Activated CD8-positive, alpha-beta memory T cell treated with anti-CD3 and anti-CD28 coated beads, Interleukin-2, amount 50 U/mL, for 1 hour (primary cell): ENCODE measurements around the gene PRKX.
"Not testable (repeated sequence)": the region's sequence is repeated elsewhere in the genome, so short reads cannot be mapped to it uniquely, and the experiment has no call there.

Experiments used
- DNase-seq: peaks from one replicate; pipeline ENCODE4 v3.0.0-alpha.2; 2020; ENCODE audit errors: extremely low read depth

PRKX gene

DNA sequence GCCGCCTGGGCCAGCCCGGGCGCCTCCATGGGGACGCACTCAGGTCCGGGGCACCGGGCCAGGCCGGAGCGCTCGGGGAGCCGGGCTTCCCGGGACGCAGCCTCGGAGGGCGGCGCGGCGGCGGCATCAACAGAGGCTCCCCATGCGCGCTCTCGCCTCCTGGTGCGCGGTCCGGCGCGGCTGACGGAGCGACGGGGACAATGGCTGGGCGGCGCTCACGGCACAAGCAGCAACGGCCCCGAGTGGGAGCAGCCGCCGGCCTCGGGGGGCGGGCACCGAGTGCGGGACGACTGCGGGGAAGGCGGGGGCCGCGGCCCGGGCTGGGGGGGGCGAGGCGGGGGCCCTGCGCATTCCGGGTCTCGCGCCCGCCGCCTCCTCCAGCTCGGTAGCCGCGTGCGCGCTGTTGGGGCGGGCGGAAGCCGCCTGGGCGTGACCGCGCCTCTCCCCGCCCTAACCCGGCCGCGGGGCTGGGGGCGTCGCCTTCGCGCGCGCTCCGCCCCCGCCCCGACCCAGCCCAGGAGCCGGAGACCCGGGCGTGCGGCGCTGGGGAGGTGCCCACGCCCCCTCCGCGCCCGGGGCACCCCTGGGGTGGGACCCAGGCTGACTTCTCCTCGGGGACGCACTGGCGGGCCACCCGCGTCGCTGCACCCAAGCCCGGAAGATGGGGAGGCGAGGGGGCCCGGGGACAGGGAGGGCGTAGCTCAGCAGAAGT lies at the start of gene PRKX:
TSS of gene PRKX (minus strand) at position 425 of the 712 bp plus-strand sequence. CDS start at position 29, 396 bp downstream.
- DNase-seq, result peak; percentile 35

GRCh38 chrX:3763111-3763510 lies 49.7 kb upstream of the PRKX start:
- no peak for DNase-seq

DNA sequence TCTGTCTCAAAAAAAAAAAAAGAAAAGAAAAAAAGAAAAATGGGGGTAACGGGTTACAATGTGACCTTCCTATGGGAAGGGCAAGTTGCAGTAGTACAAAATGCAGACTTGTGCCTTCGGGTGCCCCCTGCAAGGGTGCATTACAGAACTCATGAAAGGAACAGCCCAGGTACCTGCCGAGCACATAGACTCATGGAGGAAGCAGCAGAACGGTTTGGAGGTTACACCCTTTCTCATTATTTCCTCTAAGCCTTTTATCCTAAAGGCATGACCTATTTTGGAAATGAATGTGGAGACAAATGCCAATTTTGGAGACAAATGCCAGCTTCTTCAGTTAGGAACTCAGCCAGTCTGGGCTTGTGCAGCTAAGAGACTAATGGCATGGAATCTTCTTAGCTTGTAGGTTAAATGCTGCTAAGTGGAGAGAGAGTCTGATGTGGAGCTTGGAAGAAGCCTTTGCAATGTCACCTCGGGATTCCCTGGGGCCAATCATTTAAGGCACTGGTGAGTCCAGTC lies 44.1 kb upstream of the PRKX start:
- DNase-seq, result no peak

DNA sequence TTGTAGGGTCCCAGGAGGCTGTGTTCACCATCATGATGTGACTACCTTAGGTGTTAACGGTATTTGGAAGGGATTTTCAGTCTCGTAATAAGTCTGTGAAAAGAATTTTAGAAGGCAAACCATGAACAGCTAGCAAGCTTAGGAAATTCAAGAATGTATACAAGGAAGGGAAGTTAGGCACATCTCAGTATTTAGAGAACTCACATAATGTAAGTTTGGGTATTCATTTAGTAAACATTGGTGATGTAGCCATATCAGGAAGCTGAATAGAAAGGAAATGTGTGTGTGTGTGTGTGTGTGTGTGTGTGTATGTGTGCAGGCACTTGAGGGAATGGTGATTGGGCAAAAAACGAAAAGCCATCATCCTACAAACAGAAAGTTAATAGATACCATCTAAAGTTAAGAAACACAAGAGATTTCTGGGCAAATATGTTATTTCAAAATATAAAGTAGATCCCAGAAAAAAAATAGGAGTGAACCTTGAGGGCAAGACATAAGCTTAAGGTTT lies 34.7 kb upstream of the PRKX start:
- DNase-seq, result no peak

DNA sequence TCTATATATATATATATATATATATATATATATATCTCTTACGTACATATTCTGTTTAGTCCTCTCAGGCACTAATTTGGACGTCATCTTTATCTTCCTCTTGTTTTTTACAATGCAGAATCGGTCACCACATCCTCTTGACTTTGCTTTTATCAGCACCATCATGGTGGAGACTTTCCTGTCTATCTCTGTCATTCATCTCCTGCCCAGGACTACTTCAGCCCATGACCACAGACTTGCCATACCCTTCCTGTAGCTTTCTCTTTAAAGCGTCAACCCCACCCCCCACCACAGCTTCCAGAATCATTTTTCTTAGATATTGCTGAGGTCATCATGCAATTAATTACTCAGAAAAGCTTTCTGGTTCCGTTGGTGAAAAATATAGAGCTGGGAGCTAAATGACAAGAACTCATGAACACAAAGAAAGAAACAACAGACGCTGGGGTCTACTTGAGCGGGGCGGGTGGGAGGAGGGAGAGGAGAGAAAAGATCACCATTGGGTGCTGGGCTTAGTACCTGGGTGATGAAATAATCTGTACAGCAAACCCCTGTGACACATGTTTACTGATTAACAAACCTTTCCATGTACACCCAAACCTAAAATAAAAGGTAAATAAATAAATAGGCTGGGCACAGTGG lies 30.5 kb upstream of the PRKX start:
- peak; percentile 30 for DNase-seq

DNA sequence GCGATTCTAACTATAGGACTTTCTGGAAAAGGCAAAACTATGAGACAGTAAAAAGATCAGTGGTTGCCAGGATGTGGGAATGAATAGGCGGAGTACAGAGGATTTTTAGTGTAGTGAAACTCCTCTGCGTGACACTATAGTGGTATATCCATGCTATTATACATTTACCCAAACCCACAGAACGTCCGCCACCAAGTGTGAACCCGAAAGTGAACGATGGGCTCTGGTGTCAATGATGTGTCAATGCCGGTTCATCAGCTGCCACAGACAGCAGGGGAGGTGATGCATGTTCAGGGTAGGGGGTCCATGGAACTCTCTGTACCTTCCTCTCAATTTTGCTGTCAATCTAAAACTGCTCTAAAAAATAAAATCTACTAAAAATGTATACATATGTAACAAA lies 27.5 kb upstream of the PRKX start:
- not testable (repeated sequence) for DNase-seq

DNA sequence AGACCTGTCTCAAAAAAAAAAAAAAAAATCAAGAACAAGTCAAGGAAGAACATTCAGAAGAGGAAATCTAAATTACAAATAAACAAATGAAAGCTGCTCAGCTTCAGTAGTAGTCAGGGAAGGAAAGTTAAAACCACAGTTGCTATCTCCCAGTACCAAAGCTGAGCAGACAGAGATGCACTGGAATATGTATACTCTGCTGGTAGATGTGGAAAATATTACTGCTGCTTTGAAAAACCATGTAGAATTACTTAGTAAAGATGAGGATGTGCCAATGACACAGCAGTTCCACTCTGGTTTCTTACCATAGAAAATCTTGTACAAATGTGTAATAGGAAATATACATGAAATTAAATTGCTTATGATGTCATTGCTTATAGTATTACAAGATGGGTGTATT lies 25.1 kb upstream of the PRKX start:
- no peak for DNase-seq

GRCh38 chrX:3736536-3736935 lies 23.1 kb upstream of the PRKX start:
- not testable (repeated sequence) for DNase-seq

DNA sequence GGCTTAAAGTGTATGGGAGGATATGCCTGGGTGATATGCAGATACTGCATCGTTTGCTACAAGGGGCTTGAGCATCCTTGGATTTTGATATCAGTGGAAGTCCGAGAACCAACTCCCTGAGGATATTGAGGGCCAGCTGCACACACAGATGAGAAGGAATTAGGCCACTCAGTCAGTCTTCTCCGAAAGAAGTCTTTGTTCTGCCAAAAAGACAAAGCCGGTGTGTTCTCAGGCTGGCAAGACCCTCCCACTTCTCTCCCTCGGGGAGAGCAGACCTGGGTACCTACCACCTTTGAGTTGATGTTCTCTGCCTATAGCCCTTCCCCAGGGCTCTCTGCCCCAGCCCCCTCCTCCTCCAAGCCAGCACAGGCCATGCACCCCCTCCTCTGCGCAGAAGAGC lies 22.4 kb upstream of the PRKX start:
- DNase-seq, result not testable (repeated sequence)

GRCh38 chrX:3734456-3734855 lies 21.0 kb upstream of the PRKX start:
- not testable (repeated sequence) for DNase-seq

GRCh38 chrX:3733043-3733430 lies 19.6 kb upstream of the PRKX start:
- DNase-seq, result no peak

GRCh38 chrX:3732326-3733042 lies 19.0 kb upstream of the PRKX start:
- not testable (repeated sequence) for DNase-seq

GRCh38 chrX:3728454-3728853 lies 15.0 kb upstream of the PRKX start:
- no peak for DNase-seq

DNA sequence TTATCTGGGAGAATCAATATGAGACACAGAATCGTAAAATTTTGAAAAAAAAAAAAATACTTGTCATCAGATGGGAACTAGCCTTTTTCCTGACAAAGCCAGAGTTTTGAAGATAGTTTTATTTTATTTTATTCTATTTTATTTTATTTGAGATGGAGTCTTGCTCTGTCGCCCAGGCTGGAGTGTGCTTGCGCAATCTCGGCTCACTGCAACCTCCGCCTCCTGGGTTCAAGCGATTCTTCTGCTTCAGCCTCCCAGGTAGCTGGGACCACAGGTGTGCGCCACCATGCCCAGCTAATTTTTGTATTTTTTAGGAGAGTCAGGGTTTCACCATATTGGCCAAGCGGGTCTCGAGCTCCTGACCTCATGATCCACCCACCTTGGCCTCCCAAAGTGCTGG lies 10.0 kb upstream of the PRKX start:
- DNase-seq, result not testable (repeated sequence)

DNA sequence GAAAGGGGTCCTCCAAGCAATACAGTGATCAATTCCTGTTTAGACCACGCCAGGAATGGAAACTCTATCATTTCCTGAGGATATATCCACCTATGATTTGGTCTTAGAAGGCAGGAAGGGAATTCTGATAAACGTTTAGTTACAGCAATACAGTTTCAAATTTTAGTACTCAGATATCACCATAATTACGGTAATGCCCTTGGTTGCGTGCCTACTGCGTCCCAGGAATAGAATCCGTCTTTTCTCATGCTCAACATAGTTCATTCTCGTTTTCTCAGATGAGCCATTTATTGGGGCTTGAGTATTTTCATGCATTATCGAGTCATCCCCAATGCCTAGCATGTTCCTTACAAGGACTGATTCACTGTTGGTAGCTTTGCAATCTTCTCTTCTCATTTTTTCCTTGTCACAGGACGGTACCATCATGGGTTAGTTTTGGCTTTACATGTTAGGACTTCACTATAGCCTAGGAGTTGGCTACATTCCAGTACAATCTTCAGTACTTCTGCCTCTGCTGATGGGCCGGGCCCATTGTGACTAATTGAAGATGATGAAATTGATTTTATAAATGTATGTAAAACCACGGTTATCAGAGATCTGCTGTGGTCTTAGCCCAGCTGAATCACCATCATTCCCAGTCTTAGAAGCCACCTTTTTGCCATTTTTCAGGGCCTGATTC lies 4.4 kb upstream of the PRKX start:
- DNase-seq, result no peak

DNA sequence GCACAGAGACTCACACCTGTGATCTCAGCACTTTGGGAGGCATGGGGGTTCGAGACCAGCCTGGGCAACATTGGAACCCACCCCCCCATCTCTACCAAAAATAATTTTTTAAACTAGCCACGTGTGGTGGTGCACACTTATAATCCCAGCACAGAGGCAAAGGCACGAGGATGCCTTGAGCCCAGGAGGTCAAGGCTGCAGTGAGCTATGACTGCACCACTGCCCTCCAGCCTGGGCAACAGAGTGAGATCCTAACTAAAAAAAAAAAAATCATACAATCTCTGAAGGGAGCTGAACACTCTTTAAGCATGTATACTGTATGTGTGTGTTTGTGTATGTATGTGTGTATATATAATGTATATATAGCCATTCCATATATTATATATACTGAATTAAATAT lies 2.5 kb upstream of the PRKX start:
- no peak for DNase-seq

DNA sequence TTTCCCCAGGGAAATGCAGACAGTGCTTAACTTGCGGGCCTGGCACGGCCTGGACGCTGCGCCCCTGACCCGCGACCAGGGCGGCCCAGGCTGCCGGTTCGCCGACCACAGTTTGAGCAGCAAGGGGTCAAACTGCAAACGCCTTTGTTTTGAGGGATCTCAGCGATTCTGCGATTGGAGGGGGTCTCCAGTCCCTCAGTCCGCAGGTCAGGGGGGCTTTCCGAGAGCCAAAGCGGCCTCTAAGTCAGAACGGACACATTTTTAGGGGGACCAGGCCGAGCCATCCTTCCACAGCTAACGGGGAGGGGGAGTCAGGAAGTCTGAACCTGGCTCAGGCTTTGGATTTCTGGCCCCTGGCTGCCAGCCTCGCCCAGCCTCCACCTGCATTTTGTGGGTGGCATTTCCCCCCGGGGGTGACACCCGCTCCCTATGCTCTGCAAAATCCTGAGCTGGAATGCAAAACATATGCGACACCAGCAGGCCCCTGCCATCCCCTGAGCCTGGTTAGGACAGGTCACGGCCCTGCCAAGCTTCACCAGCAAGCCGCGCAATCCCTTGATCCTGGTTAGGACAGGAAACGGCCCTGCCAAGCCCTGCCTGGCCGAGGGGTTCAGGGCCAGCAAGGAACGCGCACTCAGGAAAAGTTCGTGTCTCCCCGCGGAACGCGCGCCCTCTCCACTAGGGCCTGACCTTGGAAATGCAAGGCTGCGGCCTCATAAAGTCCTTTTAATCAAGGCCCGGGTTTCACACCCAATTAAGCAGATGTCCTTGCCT lies 1.4 kb upstream of the PRKX start:
- DNase-seq, result not testable (repeated sequence)

DNA sequence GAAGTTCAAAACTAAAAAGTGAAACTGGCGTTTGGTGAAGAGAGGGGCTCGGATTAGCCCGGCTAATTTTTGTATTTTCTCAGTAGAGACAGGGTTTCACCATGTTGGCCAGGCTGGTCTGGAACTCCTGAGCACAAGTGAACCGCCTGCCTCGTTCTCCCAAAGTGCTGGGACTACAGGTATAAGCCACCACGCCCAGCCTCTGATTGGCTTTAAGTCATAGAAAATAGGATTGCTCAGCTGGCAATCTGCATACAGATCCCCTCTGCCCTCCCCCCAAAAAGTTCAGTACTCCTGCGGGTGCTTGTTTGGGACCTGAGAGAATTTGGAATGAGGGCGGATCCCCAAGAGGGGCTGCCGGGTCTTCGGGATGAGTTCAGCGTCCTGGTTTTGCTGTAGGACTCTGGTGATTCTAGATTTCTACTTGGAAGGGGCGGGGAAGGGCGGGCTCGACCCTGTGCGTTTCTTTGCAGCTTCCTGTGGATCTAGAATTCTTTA lies 537 bp upstream of the PRKX start:
- no peak for DNase-seq

- no peak for DNase-seq
These were observed 602 bp downstream of the PRKX start for GRCh38 chrX:3712870-3713224.

GRCh38 chrX:3712051-3712869 lies 1.2 kb downstream of the PRKX start:
- no peak for DNase-seq
